Measurements from ENCODE around the gene ANXA1.
A peak's percentile ranks its signal among the peaks of the same experiment; 100 is the strongest.

The ANXA1 gene

GRCh38 chr9:73168298-73168934 lies 16.8 kb downstream of the ANXA1 start:
- no peak for DNase-seq (ENCODE audit: low read depth, low spot score)

GRCh38 chr9:73170185-73170957 lies 18.7 kb downstream of the ANXA1 start:
- no peak for DNase-seq (ENCODE audit: low read depth, low spot score)

GRCh38 chr9:73172901-73173215 lies 21.2 kb downstream of the ANXA1 start:
- no peak for DNase-seq (ENCODE audit: low read depth, low spot score)

GRCh38 chr9:73173557-73174329 lies 22.1 kb downstream of the ANXA1 start:
- DNase-seq (ENCODE audit: low read depth, low spot score): peak; percentile 61

- no peak for DNase-seq (ENCODE audit: low read depth, low spot score)
Observed at GRCh38 chr9:73174330-73174980, 22.8 kb downstream of the ANXA1 start.

- peak; percentile 88 for DNase-seq (ENCODE audit: low read depth, low spot score)
Observed at GRCh38 chr9:73176450-73176875, 24.8 kb downstream of the ANXA1 start.

- DNase-seq (ENCODE audit: low read depth, low spot score): no peak
Observed at GRCh38 chr9:73178044-73178443, 26.4 kb downstream of the ANXA1 start.

- peak; percentile 67 for DNase-seq (ENCODE audit: low read depth, low spot score)
Observed at GRCh38 chr9:73179589-73179988, 27.9 kb downstream of the ANXA1 start.

GRCh38 chr9:73180403-73180802 lies 28.7 kb downstream of the ANXA1 start:
- DNase-seq (ENCODE audit: low read depth, low spot score): peak; percentile 57

- DNase-seq (ENCODE audit: low read depth, low spot score): no peak
Observed at GRCh38 chr9:73182928-73183327, 31.3 kb downstream of the ANXA1 start.

GRCh38 chr9:73183428-73183827 lies 31.8 kb downstream of the ANXA1 start:
- DNase-seq (ENCODE audit: low read depth, low spot score): no peak

GRCh38 chr9:73183917-73184861 lies 32.5 kb downstream of the ANXA1 start:
- DNase-seq (ENCODE audit: low read depth, low spot score): peak; percentile 49

- peak; percentile 43 for DNase-seq (ENCODE audit: low read depth, low spot score)
Observed at GRCh38 chr9:73191109-73191508, 39.4 kb downstream of the ANXA1 start.

- no peak for DNase-seq (ENCODE audit: low read depth, low spot score)
Observed at GRCh38 chr9:73194284-73194683, 42.6 kb downstream of the ANXA1 start.

- no peak for DNase-seq (ENCODE audit: low read depth, low spot score)
Observed at GRCh38 chr9:73199448-73199847, 47.8 kb downstream of the ANXA1 start.

GRCh38 chr9:73199886-73200285 lies 48.2 kb downstream of the ANXA1 start:
- no peak for DNase-seq (ENCODE audit: low read depth, low spot score)

GRCh38 chr9:73200694-73201452 lies 49.2 kb downstream of the ANXA1 start:
- peak; percentile 55 for DNase-seq (ENCODE audit: low read depth, low spot score)

GRCh38 chr9:73202980-73203379 lies 51.3 kb downstream of the ANXA1 start:
- no peak for DNase-seq (ENCODE audit: low read depth, low spot score)

GRCh38 chr9:73204936-73205335 lies 53.3 kb downstream of the ANXA1 start:
- no peak for DNase-seq (ENCODE audit: low read depth, low spot score)

- no peak for DNase-seq (ENCODE audit: low read depth, low spot score)
Observed at GRCh38 chr9:73206851-73207250, 55.2 kb downstream of the ANXA1 start.

Measured in astrocyte of the hippocampus (primary cell).